ENCODE measurements around the gene CCDC144A.
"Not testable (repeated sequence)": the region's sequence is repeated elsewhere in the genome, so short reads cannot be mapped to it uniquely, and the experiment has no call there.

DNA sequence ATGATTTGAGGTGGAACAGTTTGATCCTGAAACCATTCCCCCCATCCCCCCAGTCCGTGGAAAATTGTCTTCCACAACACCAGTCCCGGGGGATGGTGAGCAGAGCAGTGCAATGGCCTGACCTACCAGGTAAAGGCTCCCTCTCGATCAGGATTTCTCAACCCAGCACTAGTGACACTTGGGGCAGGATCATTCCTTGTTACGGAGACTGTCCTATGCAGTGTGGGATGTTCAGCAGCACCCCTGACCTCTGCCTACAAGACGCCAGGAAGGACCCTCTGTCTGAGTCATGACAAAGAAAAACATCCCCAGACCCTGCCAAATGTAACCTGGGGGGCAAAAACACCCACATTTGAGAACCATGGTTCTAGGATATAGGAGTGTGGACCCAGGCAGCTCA is 114.8 kb downstream of the CCDC144A start:
- TF ChIP-seq, protein P1, sequence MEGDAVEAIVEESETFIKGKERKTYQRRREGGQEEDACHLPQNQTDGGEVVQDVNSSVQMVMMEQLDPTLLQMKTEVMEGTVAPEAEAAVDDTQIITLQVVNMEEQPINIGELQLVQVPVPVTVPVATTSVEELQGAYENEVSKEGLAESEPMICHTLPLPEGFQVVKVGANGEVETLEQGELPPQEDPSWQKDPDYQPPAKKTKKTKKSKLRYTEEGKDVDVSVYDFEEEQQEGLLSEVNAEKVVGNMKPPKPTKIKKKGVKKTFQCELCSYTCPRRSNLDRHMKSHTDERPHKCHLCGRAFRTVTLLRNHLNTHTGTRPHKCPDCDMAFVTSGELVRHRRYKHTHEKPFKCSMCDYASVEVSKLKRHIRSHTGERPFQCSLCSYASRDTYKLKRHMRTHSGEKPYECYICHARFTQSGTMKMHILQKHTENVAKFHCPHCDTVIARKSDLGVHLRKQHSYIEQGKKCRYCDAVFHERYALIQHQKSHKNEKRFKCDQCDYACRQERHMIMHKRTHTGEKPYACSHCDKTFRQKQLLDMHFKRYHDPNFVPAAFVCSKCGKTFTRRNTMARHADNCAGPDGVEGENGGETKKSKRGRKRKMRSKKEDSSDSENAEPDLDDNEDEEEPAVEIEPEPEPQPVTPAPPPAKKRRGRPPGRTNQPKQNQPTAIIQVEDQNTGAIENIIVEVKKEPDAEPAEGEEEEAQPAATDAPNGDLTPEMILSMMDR (conservative IDR thresholded peaks at IDR 0.05; ENCODE audit: low read length), result not testable (repeated sequence)
- TF ChIP-seq EZH2phosphoT487 (IDR thresholded peaks at IDR 0.05; ENCODE audit: borderline replicate concordance, low read depth, low read length), result not testable (repeated sequence)

Data from OCI-LY7 (cell line).